ENCODE results near the gene PTGIS. TPM values are rescaled to one million over a fixed set of nuclear protein-coding genes. Genes with fewer than 3 reads are reported as not detected.

Gene PTGIS
- polyA plus RNA-seq, 3 donors, result not detected

DNA sequence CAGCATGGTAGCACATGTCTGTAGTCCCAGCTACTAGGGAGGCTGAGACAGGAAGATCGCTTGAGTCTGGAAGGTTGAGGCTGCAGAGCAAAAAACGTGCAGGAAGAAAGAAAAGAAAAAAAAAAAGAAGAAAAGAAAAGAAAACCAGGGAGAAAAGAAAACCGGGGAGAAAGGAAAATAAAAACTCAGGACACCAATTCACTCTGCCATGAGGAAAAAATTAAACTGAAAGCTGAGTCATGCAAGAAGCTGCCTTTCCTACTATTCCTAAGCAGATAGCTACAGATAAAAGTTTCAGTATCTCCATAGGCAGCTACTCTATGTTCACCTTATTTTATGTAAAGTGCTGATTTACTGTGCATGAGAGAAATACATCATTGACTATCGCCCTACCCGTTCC is 10.5 kb downstream of the PTGIS start:
- H3K79me2 ChIP-seq (ENCODE audit: insufficient read depth, low read length), result no peaks in the 10 kb centered on the region
- no peaks in the 10 kb centered on the region for H4K20me1 ChIP-seq (ENCODE audit: insufficient read depth, low read length)
- H3K4me1 ChIP-seq (ENCODE audit: control insufficient read depth in 1 of 2, insufficient read depth in 2 of 2, low read length in 2 of 2), result no peaks in the 10 kb centered on the region
- no peak overlapping the region for H3K9ac ChIP-seq (ENCODE audit: insufficient read depth, low read length, poor library complexity, severe bottlenecking)
- H2AFZ ChIP-seq (ENCODE audit: insufficient read depth, low read depth, low read length, poor library complexity, severe bottlenecking), result no peak overlapping the region
- no peak overlapping the region for H3K4me2 ChIP-seq (replicated peaks; ENCODE audit: extremely low read depth, low read length, poor library complexity, severe bottlenecking)
- Mint-ChIP-seq H3K9me3 (peaks cover 0 to 6% (median 3%) of the 10 kb centered on the region in 7 donors), H3K27me3 (ENCODE audit: low read depth in 3 of 3) (peaks cover 14 to 28% (median 26%) of the 10 kb centered on the region in 3 donors), H3K27ac (no peak overlapping the region), H3K36me3 (no peaks in the 10 kb centered on the region), H3K4me1 (peaks cover under 1% of the 10 kb centered on the region), H3K4me3 (no peak overlapping the region)
- intact Hi-C loops (cut with micrococcal nuclease), result no loop called here
- no peaks in the 10 kb centered on the region for H3K9me3 ChIP-seq (replicated peaks in 1 of 2; ENCODE audit: control insufficient read depth in 1 of 2, insufficient read depth in 1 of 2, low read length in 2 of 2)
- 100% methylated on average over 1 of the region's 5 CpGs for WGBS (ENCODE audit: insufficient coverage)
- no peak for DNase-seq
- no peaks in the 10 kb centered on the region for H3K36me3 ChIP-seq (replicated peaks in 1 of 2; ENCODE audit: control insufficient read depth in 1 of 2, insufficient read depth in 2 of 2, low read length in 2 of 2)
- H3K27ac ChIP-seq (ENCODE audit: low read depth in 1 of 2, low read length in 2 of 2), result no peak overlapping the region
- H3K27me3 ChIP-seq (ENCODE audit: control insufficient read depth in 2 of 2, insufficient read depth in 2 of 2, low read length in 2 of 2), result peaks cover 10 to 20% of the 10 kb centered on the region in 2 donors
- TF ChIP-seq, protein P1, sequence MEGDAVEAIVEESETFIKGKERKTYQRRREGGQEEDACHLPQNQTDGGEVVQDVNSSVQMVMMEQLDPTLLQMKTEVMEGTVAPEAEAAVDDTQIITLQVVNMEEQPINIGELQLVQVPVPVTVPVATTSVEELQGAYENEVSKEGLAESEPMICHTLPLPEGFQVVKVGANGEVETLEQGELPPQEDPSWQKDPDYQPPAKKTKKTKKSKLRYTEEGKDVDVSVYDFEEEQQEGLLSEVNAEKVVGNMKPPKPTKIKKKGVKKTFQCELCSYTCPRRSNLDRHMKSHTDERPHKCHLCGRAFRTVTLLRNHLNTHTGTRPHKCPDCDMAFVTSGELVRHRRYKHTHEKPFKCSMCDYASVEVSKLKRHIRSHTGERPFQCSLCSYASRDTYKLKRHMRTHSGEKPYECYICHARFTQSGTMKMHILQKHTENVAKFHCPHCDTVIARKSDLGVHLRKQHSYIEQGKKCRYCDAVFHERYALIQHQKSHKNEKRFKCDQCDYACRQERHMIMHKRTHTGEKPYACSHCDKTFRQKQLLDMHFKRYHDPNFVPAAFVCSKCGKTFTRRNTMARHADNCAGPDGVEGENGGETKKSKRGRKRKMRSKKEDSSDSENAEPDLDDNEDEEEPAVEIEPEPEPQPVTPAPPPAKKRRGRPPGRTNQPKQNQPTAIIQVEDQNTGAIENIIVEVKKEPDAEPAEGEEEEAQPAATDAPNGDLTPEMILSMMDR (IDR thresholded peaks at IDR 0.05), result no peak
- H3K4me3 ChIP-seq (replicated peaks in 1 of 3; ENCODE audit: low read depth in 2 of 3, low read length in 3 of 3), result no peak overlapping the region

DNA sequence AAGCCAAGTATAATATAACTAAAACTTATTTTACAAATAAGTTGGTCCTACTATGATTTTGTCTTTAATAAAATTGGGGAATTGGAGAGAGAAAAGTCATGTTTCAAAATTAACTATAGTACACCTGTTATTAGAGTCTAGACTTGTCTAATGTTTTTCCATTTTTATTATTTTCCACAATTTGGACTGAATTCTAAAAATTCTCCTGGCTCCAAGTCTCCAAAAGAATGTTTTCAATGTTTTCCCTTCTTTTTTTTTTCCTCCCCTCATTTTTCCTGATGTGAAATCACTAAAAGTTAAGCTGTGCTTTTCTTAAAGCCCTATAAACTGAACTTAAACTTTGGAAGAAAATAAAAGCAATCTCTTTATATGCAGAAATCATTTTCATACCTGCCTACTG is 11.3 kb downstream of the PTGIS start:
- peaks cover 0 to 6% (median 3%) of the 10 kb centered on the region in 7 donors for H3K9me3 Mint-ChIP-seq
- intact Hi-C loops (cut with micrococcal nuclease), result no loop called here
- Histone ChIP-seq H3K4me3 (replicated peaks in 1 of 3; ENCODE audit: low read depth in 2 of 3, low read length in 3 of 3) (no peak overlapping the region), H3K4me1 (ENCODE audit: control insufficient read depth in 1 of 2, insufficient read depth in 2 of 2, low read length in 2 of 2) (no peaks in the 10 kb centered on the region), H3K9ac (ENCODE audit: insufficient read depth, low read length, poor library complexity, severe bottlenecking) (no peak overlapping the region), H4K20me1 (ENCODE audit: insufficient read depth, low read length) (no peaks in the 10 kb centered on the region), H3K4me2 (replicated peaks; ENCODE audit: extremely low read depth, low read length, poor library complexity, severe bottlenecking) (no peak overlapping the region), H3K79me2 (ENCODE audit: insufficient read depth, low read length) (no peaks in the 10 kb centered on the region), H2AFZ (ENCODE audit: insufficient read depth, low read depth, low read length, poor library complexity, severe bottlenecking) (no peak overlapping the region), H3K27ac (ENCODE audit: low read depth in 1 of 2, low read length in 2 of 2) (no peak overlapping the region), H3K36me3 (replicated peaks in 1 of 2; ENCODE audit: control insufficient read depth in 1 of 2, insufficient read depth in 2 of 2, low read length in 2 of 2) (no peaks in the 10 kb centered on the region), H3K27me3 (ENCODE audit: control insufficient read depth in 2 of 2, insufficient read depth in 2 of 2, low read length in 2 of 2) (peaks cover 10 to 20% of the 10 kb centered on the region in 2 donors), H3K9me3 (replicated peaks in 1 of 2; ENCODE audit: control insufficient read depth in 1 of 2, insufficient read depth in 1 of 2, low read length in 2 of 2) (no peaks in the 10 kb centered on the region)
- no peaks in the 10 kb centered on the region for H3K36me3 Mint-ChIP-seq
- no peak overlapping the region for H3K27ac Mint-ChIP-seq
- TF ChIP-seq, protein P1 (IDR thresholded peaks at IDR 0.05), result no peak
- H3K4me1 Mint-ChIP-seq, result peaks cover 9% of the 10 kb centered on the region
- H3K27me3 Mint-ChIP-seq (ENCODE audit: low read depth in 3 of 3), result peaks cover 14 to 32% (median 27%) of the 10 kb centered on the region in 3 donors
- DNase-seq, result no peak
- H3K4me3 Mint-ChIP-seq, result no peak overlapping the region
